Muscle of leg (tissue), 11 donors: ENCODE results near the gene COL16A1. TPM values are rescaled to one million over a fixed set of nuclear protein-coding genes. Genes with fewer than 3 reads are reported as not detected.

Experiments
- DNase-seq: peaks from one replicate; pipeline ENCODE4 v3.0.0; 2013
- H3K27ac ChIP-seq: one replicate; pipeline ENCODE4 v1.5.1; 2013; ENCODE audit warnings: mild to moderate bottlenecking, low read length, control low read depth
- H3K27me3 ChIP-seq: one replicate; pipeline ENCODE4 v1.6.1; 2013; ENCODE audit warnings: low read length; ENCODE audit not compliant: control insufficient read depth, insufficient read depth
- H3K36me3 ChIP-seq: one replicate; pipeline ENCODE4 v1.6.1; 2013; ENCODE audit warnings: low read length; ENCODE audit not compliant: control insufficient read depth, insufficient read depth
- H3K4me1 ChIP-seq: one replicate; pipeline ENCODE4 v1.6.1; 2013; ENCODE audit warnings: low read length; ENCODE audit not compliant: control insufficient read depth, insufficient read depth
- H3K4me3 ChIP-seq: one replicate; pipeline ENCODE4 v1.5.1; 2013; ENCODE audit warnings: low read length, control low read depth
- H3K9me3 ChIP-seq: replicated peaks from 2 replicates; pipeline ENCODE4 v1.6.1; 2013; ENCODE audit warnings: low read depth, low read length; ENCODE audit not compliant: control insufficient read depth
- WGBS: methylation state at CpG from one replicate; pipeline ENCODE4 v1.1.5; 2013; ENCODE audit warnings: missing lambda C conversion rate; ENCODE audit not compliant: insufficient coverage; 5-methylcytosine and 5-hydroxymethylcytosine counted together
- polyA plus RNA-seq, 8 donors: library from polyadenylated mRNA; unstranded; fragments of 120-200 nt; gene quantifications; one replicate each; pipeline versions ENCODE4 v1.2.1 to v1.2.3, GENCODE V29; 2013; ENCODE audit warnings: inconsistent platforms in 1 of 8, low replicate concordance in 1 of 8; ENCODE audit not compliant: insufficient read length in 8 of 8, insufficient read depth in 1 of 8
- total RNA-seq: library from RNA; stranded (reverse); fragments of 120-200 nt; gene quantifications from one replicate; pipeline ENCODE4 v1.2.4, GENCODE V29; 2013

Gene COL16A1
- total and polyA plus RNA-seq, 9 donors, result 96.2 to 245 (median 136) TPM

DNA sequence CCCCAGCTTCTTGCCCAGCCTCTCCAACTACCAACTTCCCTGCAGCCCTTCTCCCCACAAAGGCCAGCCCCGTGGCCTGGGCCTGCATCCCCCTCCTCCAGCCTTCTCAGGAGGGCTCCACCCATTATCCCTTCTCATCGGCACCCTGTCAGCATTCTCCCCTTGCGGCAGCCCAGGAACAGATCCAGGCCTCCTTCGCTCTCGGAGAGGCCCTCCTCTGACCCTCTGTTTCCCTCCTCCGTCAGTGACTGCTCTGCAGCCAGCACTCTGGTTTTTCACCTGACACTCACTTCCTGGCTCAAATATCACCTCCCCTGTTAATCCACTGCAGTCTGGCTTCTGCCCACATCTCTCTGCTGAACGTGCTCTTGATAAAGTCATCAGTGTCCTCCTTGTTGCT is 42.9 kb upstream of the COL16A1 start:
- peaks cover 34% of the 10 kb centered on the region for H3K4me1 ChIP-seq
- no peak overlapping the region for H3K4me3 ChIP-seq
- peaks cover 5% of the 10 kb centered on the region for H3K36me3 ChIP-seq
- peak; percentile 40 for DNase-seq
- no peaks in the 10 kb centered on the region for H3K27me3 ChIP-seq
- 17% methylated on average over 7 of the region's 7 CpGs for WGBS
- H3K9me3 ChIP-seq, result no peaks in the 10 kb centered on the region
- no peak overlapping the region for H3K27ac ChIP-seq

GRCh38 chr1:31745946-31746670 is 42.3 kb upstream of the COL16A1 start:
- no peak overlapping the region for H3K27ac ChIP-seq
- no peaks in the 10 kb centered on the region for H3K27me3 ChIP-seq
- H3K4me3 ChIP-seq, result no peak overlapping the region
- peaks cover 7% of the 10 kb centered on the region for H3K36me3 ChIP-seq
- no peaks in the 10 kb centered on the region for H3K9me3 ChIP-seq
- peaks cover 33% of the 10 kb centered on the region for H3K4me1 ChIP-seq
- peak; percentile 53 for DNase-seq
- 45% methylated on average over 15 of the region's 15 CpGs for WGBS

- 47% methylated on average over 4 of the region's 4 CpGs for WGBS
- Histone ChIP-seq H3K4me3 (no peak overlapping the region), H3K4me1 (peaks cover 26% of the 10 kb centered on the region), H3K27ac (no peak overlapping the region), H3K36me3 (peaks cover 8% of the 10 kb centered on the region), H3K27me3 (no peaks in the 10 kb centered on the region), H3K9me3 (no peaks in the 10 kb centered on the region)
- DNase-seq, result peak; percentile 62
Observed at GRCh38 chr1:31745096-31745945, 41.5 kb upstream of the COL16A1 start.

DNA sequence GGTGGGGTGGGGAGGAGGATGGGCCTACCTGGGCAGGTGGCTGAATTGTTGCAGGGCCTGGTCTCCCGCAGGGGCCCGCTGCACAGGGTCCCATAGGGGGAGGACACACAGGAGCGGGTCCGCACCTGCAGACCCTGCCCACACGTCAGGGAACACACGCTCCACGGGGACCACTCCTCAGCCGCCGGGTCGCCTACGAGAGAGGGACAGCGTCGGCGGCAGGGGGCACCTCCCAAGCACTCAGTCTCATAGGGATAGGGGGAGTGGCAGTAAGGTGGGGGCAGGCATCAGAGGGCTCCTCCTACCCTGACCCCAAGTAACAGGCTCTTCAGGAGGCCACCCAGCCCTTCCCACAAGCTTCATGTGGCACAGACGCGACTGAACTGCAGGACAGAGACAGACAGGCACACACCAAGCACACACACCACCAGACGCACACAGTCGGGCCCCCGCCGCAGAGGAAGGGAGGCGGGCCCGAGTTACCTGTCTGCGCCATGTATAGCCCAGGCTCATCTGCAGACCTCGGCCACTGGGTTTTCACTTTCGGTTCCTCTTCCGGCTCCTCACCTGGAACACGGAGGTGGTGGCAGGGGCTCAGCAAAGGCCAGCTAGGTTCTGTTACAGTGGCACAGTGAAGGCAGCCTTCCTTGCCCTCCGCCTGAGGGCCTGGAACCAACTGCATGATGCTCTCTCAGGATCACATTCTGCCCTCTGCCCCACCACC is 40.5 kb upstream of the COL16A1 start:
- no peak for DNase-seq
- Histone ChIP-seq H3K4me3 (no peak overlapping the region), H3K27me3 (no peaks in the 10 kb centered on the region), H3K36me3 (peaks cover 14% of the 10 kb centered on the region), H3K27ac (no peak overlapping the region), H3K4me1 (peaks cover 22% of the 10 kb centered on the region), H3K9me3 (no peaks in the 10 kb centered on the region)
- WGBS, result 87% methylated on average over 20 of the region's 28 CpGs

- WGBS, result 83% methylated on average over 31 of the region's 32 CpGs
- Histone ChIP-seq H3K27me3 (no peaks in the 10 kb centered on the region), H3K4me3 (no peak overlapping the region), H3K9me3 (no peaks in the 10 kb centered on the region), H3K27ac (no peak overlapping the region), H3K4me1 (peaks cover 20% of the 10 kb centered on the region), H3K36me3 (peaks cover 20% of the 10 kb centered on the region)
- DNase-seq, result no peak
Observed at GRCh38 chr1:31742462-31743212, 38.8 kb upstream of the COL16A1 start.

DNA sequence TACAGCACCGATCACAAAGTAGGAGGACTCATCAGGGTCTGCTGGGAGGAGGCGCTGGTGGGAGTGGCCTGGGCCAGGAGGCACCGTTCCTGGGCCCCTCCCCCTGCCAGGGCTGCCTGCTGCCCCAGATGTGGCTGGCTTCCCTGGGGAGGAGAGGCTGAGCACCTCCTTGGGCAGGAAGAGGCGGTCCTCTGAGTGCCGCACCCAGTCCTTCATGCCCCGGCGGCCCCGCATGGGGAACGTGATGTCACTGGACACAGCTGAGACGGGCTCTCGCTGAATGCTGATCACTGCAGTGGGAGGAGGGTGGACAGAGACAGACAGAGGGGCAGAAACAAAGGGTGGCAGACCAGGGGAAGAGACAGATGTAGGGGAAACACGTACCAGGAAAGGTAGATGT is 35.5 kb upstream of the COL16A1 start:
- H3K36me3 ChIP-seq, result peaks cover 26% of the 10 kb centered on the region
- H3K4me3 ChIP-seq, result no peak overlapping the region
- H3K9me3 ChIP-seq, result no peaks in the 10 kb centered on the region
- WGBS, result 43% methylated on average over 10 of the region's 12 CpGs
- no peak overlapping the region for H3K27ac ChIP-seq
- H3K27me3 ChIP-seq, result no peaks in the 10 kb centered on the region
- H3K4me1 ChIP-seq, result peaks cover 2% of the 10 kb centered on the region
- DNase-seq, result no peak

GRCh38 chr1:31736675-31737074 is 32.9 kb upstream of the COL16A1 start:
- WGBS, result 82% methylated on average over 10 of the region's 18 CpGs
- H3K36me3 ChIP-seq, result peaks cover 26% of the 10 kb centered on the region
- no peak for DNase-seq
- H3K9me3 ChIP-seq, result no peaks in the 10 kb centered on the region
- no peak overlapping the region for H3K4me3 ChIP-seq
- H3K27me3 ChIP-seq, result no peaks in the 10 kb centered on the region
- peaks cover 2% of the 10 kb centered on the region for H3K4me1 ChIP-seq
- H3K27ac ChIP-seq, result no peak overlapping the region

DNA sequence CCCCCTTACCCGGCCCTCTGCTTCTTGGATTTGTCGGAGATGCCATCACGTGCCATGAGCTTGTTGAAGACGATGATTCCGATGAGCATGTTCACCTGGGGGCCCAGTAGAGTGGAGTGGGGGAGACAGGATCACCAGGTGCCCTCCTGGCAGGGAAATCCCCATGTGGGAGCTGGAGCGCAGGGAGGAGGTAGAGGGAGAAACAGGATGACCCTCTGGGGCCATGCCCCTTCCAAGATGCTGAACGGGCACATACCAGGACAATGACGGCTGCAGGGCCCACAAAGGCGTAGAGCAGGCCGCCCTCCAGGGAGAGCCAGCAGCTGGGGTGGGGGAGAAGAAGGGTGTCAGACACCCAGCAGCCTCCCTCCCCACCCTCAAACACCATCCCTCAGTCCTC is 31.8 kb upstream of the COL16A1 start:
- Histone ChIP-seq H3K9me3 (no peaks in the 10 kb centered on the region), H3K4me1 (peaks cover 2% of the 10 kb centered on the region), H3K4me3 (no peak overlapping the region), H3K27ac (no peak overlapping the region), H3K36me3 (peaks cover 29% of the 10 kb centered on the region), H3K27me3 (no peaks in the 10 kb centered on the region)
- 86% methylated on average over 6 of the region's 10 CpGs for WGBS
- no peak for DNase-seq

DNA sequence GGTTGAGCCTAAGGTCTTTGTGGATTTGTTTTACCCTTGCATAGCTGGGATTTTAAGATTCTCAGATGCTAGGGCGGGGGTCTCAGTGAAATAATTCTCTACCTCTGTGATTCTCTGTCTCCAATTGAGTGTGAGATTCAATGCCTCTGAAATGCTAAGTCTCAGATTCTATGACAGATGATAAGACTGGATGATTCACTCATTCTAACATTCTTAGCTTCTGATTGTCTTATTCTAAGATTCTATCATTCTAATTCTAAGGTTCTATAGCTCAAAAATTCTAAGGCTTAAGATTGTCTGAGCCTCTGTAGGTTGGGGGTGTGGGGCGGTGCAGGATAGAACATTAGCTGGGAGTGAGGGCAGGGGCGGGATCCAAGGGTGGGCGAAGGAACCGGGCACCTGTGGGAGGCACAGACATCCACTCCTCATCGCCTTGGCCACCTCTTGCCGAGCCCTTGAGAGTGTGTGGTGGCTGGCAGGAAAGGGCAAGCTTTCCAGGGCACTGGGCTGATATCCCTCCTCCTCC is 30.8 kb upstream of the COL16A1 start:
- Histone ChIP-seq H3K27me3 (no peaks in the 10 kb centered on the region), H3K36me3 (peaks cover 26% of the 10 kb centered on the region), H3K27ac (no peak overlapping the region), H3K4me3 (no peak overlapping the region), H3K9me3 (no peaks in the 10 kb centered on the region), H3K4me1 (peaks cover 2% of the 10 kb centered on the region)
- WGBS, result no CpG with 5 or more reads among the region's 7 CpGs
- no peak for DNase-seq
